ENCODE data around the gene AP5Z1. TPM values are rescaled to one million over a fixed set of nuclear protein-coding genes. Genes with fewer than 3 reads are reported as not detected.

Gene AP5Z1
- polyA plus RNA-seq, 2 of the 4 experiments (the other 2 are of a cell fraction): 6.8 to 21.8 TPM

- FAIRE-seq: no peak
- H3K4me2 ChIP-seq: no peak overlapping the region
- ChIA-PET CTCF (interaction anchor here (1.1 to 5.3 kb wide), 5 partner anchors 8 to 95 kb away, joined by 3 to 28 read pairs (median 13); partner anchors contain the start of gene RADIL), POLR2A (no interaction called here)
- no peak overlapping the region for H3K27ac ChIP-seq
- TF ChIP-seq RAD21 (conservative IDR thresholded peaks at IDR 0.05 in 1 of 2, IDR thresholded peaks at IDR 0.05 in 1 of 2): no peak
- 97% methylated on average over 13 of the region's 24 CpGs for WGBS (ENCODE audit: missing lambda C conversion rate)
- DNase-seq (ENCODE audit: low read depth in 1 of 2, low spot score in 1 of 2): no peak
- H3K9me3 ChIP-seq: no peaks in the 10 kb centered on the region
- no peaks in the 10 kb centered on the region for H3K4me1 ChIP-seq
- H3K4me3 ChIP-seq: no peak overlapping the region
- no peak for ATAC-seq
Measured at GRCh38 chr7:4790516-4790991, 15.1 kb downstream of the AP5Z1 start.

- no peak for TF ChIP-seq BHLHE40 (IDR thresholded peaks at IDR 0.05; ENCODE audit: low read depth, low read length)
- no peak for TF ChIP-seq JUNB (IDR thresholded peaks at IDR 0.05)
- no peak for TF ChIP-seq CHD4 (IDR thresholded peaks at IDR 0.05; ENCODE audit: borderline replicate concordance)
- TF ChIP-seq POLR2AphosphoS2 (conservative IDR thresholded peaks at IDR 0.05; ENCODE audit: low read length): no peak
- no peak for TF ChIP-seq ATOH8 (CRISPR knock-in tag; IDR thresholded peaks at IDR 0.05; ENCODE audit: low read depth)
- no peak for TF ChIP-seq RAD21 (conservative IDR thresholded peaks at IDR 0.05 in 1 of 2, IDR thresholded peaks at IDR 0.05 in 1 of 2)
- TF ChIP-seq ZFP36 (IDR thresholded peaks at IDR 0.05; ENCODE audit: borderline replicate concordance, partially characterized antibody): no peak
- TF ChIP-seq REST (IDR thresholded peaks at IDR 0.05): no peak
- no peak for TF ChIP-seq PBX3 (IDR thresholded peaks at IDR 0.05)
- no peak for TF ChIP-seq CTCF (IDR thresholded peaks at IDR 0.05)
- TF ChIP-seq RNF2 (IDR thresholded peaks at IDR 0.05; ENCODE audit: borderline replicate concordance, low read depth): no peak
- no peak for TF ChIP-seq FOSB (CRISPR knock-in tag; IDR thresholded peaks at IDR 0.05)
- TF ChIP-seq KDM5A (IDR thresholded peaks at IDR 0.05): no peak
- no peak for TF ChIP-seq NR3C1 (IDR thresholded peaks at IDR 0.05)
- TF ChIP-seq USF2 (IDR thresholded peaks at IDR 0.05): no peak
- TF ChIP-seq RCOR1 (IDR thresholded peaks at IDR 0.05; ENCODE audit: low read depth, low read length): no peak
- Histone ChIP-seq H3K4me2 (no peak overlapping the region), H3K27ac (no peak overlapping the region), H3K9me3 (no peaks in the 10 kb centered on the region), H3K4me1 (no peaks in the 10 kb centered on the region), H3K4me3 (no peak overlapping the region)
- ATAC-seq (no peak), DNase-seq (ENCODE audit: low read depth in 1 of 2, low spot score in 1 of 2) (no peak), FAIRE-seq (no peak)
- ChIA-PET POLR2A (interaction anchor here (0.7 kb wide), 1 partner anchor 16 kb away, joined by 3 read pairs; the partner anchor contains the start of gene AP5Z1), CTCF (interaction anchor here (0.6 to 5.3 kb wide), 10 partner anchors 9 to 377 kb away, joined by 3 to 24 read pairs (median 4); partner anchors contain the start of gene RADIL)
- 97% methylated on average over 15 of the region's 25 CpGs for WGBS (ENCODE audit: missing lambda C conversion rate)
Measured at GRCh38 chr7:4791101-4791737, 15.8 kb downstream of the AP5Z1 start.
